ENCODE data around the gene KIF5A. TPM values are rescaled to one million over a fixed set of nuclear protein-coding genes. Genes with fewer than 3 reads are reported as not detected.
"Not testable (repeated sequence)": the region's sequence is repeated elsewhere in the genome, so short reads cannot be mapped to it uniquely, and the experiment has no call there.

KIF5A gene
- total RNA-seq, 4 donors from 2014 or later = 0.15 to 0.22 (median 0.19) TPM; not detected in 1

- intact Hi-C loops (cut with DNase I) = no loop called here
These were observed 38.1 kb upstream of the KIF5A start for GRCh38 chr12:57511588-57512325.

GRCh38 chr12:57512665-57513064, 37.2 kb upstream of the KIF5A start:
- peaks cover 0 to 43% (median 7%) of the 10 kb centered on the region in 3 donors for H3K4me1 ChIP-seq
- H3K9me3 ChIP-seq = no peaks in the 10 kb centered on the region
- no peak overlapping the region for H3K4me3 ChIP-seq
- H3K36me3 ChIP-seq = peaks cover 17 to 84% (median 38%) of the 10 kb centered on the region in 3 donors
- H3K27ac ChIP-seq = no peak overlapping the region
- no peaks in the 10 kb centered on the region for H3K27me3 ChIP-seq
- 87 to 88% methylated on average over 4 to 6 of the region's 6 CpGs for WGBS, 2 donors
- intact Hi-C loops (cut with DNase I) = no loop called here
- no peak for DNase-seq
- TF ChIP-seq CTCF (IDR thresholded peaks at IDR 0.05) (no peak), POLR2A (IDR thresholded peaks at IDR 0.05) (no peak)

More at GRCh38 chr12:57511588-57512325, 38.1 kb upstream of the KIF5A start:
- H3K9me3 ChIP-seq = no peaks in the 10 kb centered on the region
- H3K27ac ChIP-seq = no peak overlapping the region
- peaks cover 0 to 34% (median 0%) of the 10 kb centered on the region in 3 donors for H3K4me1 ChIP-seq
- no peak overlapping the region for H3K4me3 ChIP-seq
- no peak for DNase-seq
- H3K36me3 ChIP-seq = peaks cover 15 to 79% (median 32%) of the 10 kb centered on the region in 3 donors
- no peak for TF ChIP-seq POLR2A (IDR thresholded peaks at IDR 0.05)
- TF ChIP-seq CTCF (IDR thresholded peaks at IDR 0.05) = no peak
- no peaks in the 10 kb centered on the region for H3K27me3 ChIP-seq
- WGBS, 2 donors = 90 to 96% methylated on average over 6 to 7 of the region's 7 CpGs

GRCh38 chr12:57513266-57513665, 36.6 kb upstream of the KIF5A start:
- H3K36me3 ChIP-seq = peaks cover 17 to 86% (median 38%) of the 10 kb centered on the region in 3 donors
- intact Hi-C loops (cut with DNase I) = no loop called here
- no peak overlapping the region for H3K27ac ChIP-seq
- H3K9me3 ChIP-seq = no peaks in the 10 kb centered on the region
- no peaks in the 10 kb centered on the region for H3K27me3 ChIP-seq
- TF ChIP-seq CTCF (IDR thresholded peaks at IDR 0.05) (no peak), POLR2A (IDR thresholded peaks at IDR 0.05) (no peak)
- 94 to 100% methylated on average over 4 to 5 of the region's 5 CpGs for WGBS, 2 donors
- peaks cover 6 to 49% (median 13%) of the 10 kb centered on the region in 3 donors for H3K4me1 ChIP-seq
- no peak for DNase-seq
- H3K4me3 ChIP-seq = no peak overlapping the region

- intact Hi-C loops (cut with DNase I); H3K27ac ChIP-seq; H3K9me3 ChIP-seq; H3K27me3 ChIP-seq; DNase-seq; H3K4me3 ChIP-seq: not testable (repeated sequence)
- Histone ChIP-seq H3K4me1 (peaks cover 10 to 53% (median 17%) of the 10 kb centered on the region in 3 donors), H3K36me3 (peaks cover 17 to 87% (median 38%) of the 10 kb centered on the region in 3 donors)
- 76 to 92% methylated on average over 6 of the region's 6 CpGs for WGBS, 2 donors
These were observed 36.2 kb upstream of the KIF5A start for GRCh38 chr12:57513677-57514076.

GRCh38 chr12:57514246-57514645, 35.6 kb upstream of the KIF5A start:
- WGBS, 2 donors = 80 to 91% methylated on average over 4 to 9 of the region's 9 CpGs
- H3K4me3 ChIP-seq; DNase-seq; intact Hi-C loops (cut with DNase I); H3K27ac ChIP-seq; H3K9me3 ChIP-seq; H3K27me3 ChIP-seq: not testable (repeated sequence)
- peaks cover 16 to 56% (median 23%) of the 10 kb centered on the region in 3 donors for H3K4me1 ChIP-seq
- peaks cover 17 to 84% (median 38%) of the 10 kb centered on the region in 3 donors for H3K36me3 ChIP-seq

- H3K4me1 ChIP-seq = peaks cover 20 to 56% (median 25%) of the 10 kb centered on the region in 3 donors
- peaks cover 17 to 79% (median 38%) of the 10 kb centered on the region in 3 donors for H3K36me3 ChIP-seq
- no peak for DNase-seq
- no peaks in the 10 kb centered on the region for H3K9me3 ChIP-seq
- TF ChIP-seq POLR2A (IDR thresholded peaks at IDR 0.05) (no peak), CTCF (IDR thresholded peaks at IDR 0.05) (no peak)
- no peaks in the 10 kb centered on the region for H3K27me3 ChIP-seq
- H3K27ac ChIP-seq = no peak overlapping the region
- no peak overlapping the region for H3K4me3 ChIP-seq
- intact Hi-C loops (cut with DNase I) = no loop called here
- 80 to 91% methylated on average over 6 to 9 of the region's 9 CpGs for WGBS, 2 donors
These were observed 35.0 kb upstream of the KIF5A start for GRCh38 chr12:57514720-57515407.
